HG02870 (cell line): ENCODE results near the gene NFASC.

Experiments
- ATAC-seq: cut with Tn5 transposase; IDR thresholded peaks from one replicate; pipeline ENCODE4 v1.9.1; 2021; ENCODE audit warnings: mild to moderate bottlenecking, moderate library complexity; ENCODE audit not compliant: unreplicated experiment

The NFASC gene

DNA sequence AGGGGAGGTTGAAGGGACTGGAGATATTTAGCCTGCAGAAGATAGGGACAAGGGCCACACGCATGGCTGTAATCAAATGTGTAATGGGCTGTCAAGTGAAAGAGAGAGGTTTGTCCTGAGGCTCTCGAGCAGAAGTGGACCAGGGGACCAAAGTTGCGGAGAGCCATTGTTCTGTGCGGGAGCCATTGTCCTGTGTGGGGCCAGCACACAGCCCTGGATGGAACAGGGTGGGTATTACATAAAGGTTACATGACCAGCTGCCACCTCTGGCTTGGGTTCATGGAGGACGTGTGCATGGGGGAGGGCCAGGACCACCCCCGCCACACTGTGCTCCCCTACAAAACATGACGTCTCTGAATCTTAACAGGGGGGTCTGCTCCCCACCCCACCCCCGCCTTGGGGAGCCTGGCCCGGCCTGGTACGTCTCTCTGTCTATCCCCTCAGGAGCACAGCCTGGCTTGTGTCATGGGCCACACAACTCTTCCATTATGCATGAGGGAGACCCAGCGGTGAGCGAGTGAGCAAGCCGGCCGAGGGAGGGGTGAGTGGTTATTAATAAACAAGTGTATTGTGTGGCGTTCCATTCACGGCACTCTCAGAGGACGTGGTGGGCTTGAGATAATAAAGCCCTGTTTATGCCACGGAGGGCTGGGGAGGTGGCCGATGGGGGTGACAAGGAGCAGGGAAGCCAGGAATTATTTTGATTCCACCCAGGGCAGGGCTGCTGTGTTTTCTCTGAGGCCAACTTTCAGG lies at the start of gene NFASC:
Gene NFASC (plus strand): TSS at position 703 of the 753 bp plus-strand sequence. CDS start 73,454 bp downstream, outside the sequence.
- no peak for ATAC-seq

DNA sequence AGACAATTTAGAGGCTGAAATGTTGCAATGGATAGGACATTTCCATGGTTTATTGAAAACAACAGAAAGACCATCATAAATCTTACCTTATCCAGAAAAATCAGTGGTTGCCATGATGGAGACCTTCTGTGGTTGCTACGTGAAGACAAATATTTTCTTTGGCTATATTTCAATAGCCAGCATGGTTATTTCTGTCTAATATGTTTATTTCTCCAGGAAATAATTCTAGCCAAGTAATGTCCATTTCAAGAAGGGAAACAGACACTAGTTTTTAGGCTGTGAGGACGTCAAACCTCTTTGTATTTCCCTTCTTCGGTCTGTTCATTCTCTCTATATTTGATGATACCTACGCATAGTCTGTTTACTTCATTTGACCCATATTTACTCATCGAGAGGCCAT lies 49.2 kb upstream of the NFASC start:
- ATAC-seq = no peak

DNA sequence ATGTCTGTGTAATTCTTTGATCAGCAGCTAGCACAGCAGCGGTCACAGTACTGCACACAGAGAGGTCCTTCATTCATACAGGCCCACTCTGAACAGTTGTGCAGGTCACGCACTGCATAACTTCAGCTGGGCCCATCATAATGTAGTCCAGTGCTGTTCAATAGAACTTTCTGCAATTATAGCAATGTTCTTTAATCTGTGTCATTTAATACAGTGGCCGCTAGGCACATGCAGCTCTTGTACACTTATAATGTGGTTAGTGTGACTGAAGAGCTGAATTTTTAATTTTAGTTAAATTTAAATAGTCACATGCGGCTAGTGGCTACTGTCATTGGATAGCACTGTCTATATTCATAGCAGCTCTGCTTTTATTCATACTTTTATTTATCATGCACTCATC lies 48.7 kb upstream of the NFASC start:
- no peak for ATAC-seq

DNA sequence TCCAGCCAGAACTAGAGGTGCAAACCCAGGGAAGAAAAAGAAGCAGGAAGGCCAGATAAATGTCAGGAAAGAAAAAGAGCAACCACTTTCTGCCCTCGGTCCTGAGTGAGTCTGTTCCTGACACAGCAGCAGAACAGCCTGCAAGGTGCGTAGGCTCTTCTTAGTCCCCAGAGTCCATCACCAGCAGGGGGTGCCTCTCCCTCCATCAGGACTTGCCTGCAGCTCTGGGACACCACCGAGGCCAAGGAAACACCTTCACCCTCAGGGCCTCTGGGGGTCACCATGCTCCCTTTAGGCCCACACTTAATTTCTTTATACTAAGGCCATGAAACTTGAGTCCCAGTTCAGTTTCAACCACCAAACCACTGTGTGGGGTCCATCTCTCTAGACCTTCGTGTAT lies 43.7 kb upstream of the NFASC start:
- ATAC-seq = no peak

DNA sequence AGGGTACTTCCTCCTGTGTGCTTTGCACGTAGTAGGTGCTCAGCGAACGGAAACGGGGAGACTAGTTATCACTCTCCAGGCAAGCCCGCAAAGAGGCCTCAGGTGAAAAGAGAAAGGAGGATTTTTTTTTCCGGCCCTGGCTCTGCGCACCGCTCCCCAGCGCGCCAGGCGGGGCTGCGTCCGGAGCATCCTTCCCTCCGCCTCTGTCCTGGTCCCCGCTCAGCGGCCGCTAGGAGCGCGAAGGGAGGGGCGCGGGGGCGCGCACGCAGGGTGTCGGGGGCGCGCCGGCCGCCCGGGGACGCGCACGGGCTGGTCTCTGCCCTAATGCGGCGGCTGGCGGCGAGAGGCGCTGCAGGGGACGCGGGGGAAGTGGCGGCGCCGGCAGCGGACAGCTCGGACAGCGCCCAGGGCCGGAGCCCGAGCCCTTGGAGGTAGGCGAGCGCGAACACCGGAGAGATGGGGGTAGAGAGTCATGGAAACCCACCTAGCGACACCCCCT lies 42.3 kb upstream of the NFASC start:
- no peak for ATAC-seq

DNA sequence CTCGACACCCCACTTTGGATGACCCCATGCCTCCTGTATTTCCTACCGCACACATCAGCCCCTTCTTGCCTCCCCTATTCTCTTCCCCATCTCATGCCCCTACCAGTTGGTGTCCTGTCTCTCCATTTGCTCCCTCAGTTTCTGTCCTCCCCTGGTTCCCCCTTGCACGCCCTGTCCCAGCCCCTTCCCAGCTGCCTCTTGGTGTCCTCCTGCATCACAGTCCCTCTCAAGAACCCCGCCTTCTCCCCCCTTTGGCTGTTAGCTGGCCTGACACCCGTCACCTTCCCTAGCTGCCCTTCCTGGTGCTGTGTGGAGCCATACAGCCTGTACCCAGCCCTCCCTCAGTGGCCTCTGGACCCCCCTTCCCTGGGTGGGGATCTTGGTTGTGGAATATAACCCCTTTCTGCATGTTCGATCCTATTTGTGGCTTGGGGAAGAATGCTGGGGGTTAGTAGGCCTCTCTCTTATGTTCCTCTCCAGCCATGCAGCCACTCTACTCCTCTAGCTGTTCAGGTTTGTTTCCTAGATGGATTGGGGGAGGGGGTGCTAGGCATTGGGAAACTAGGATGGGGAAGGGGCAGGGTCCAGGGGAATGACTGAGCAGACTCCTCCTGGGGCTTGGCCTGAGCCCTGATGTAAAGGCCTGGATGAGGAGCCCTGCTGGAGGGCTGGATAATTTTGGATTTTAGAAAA lies 41.4 kb upstream of the NFASC start:
- no peak for ATAC-seq

DNA sequence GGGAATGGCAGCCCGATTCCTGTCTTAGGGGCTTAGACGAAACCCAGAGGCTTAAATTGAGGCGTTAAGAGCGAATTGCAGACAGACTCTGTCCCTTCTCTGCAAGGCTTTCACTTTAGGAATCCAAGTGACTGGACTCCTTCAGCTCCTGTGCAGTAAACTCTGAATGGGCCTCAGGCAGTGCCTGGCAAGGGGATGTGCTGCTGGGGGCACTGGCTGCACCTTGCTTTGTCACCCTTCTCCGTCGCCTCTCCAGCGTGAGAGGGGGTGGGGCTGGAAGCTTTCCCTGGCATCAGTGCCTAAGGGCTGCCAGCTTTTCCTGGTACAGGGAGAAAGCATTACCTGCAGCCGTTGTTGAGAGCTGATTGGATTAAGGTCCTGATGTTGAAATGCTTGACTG lies 39.9 kb upstream of the NFASC start:
- ATAC-seq = no peak

DNA sequence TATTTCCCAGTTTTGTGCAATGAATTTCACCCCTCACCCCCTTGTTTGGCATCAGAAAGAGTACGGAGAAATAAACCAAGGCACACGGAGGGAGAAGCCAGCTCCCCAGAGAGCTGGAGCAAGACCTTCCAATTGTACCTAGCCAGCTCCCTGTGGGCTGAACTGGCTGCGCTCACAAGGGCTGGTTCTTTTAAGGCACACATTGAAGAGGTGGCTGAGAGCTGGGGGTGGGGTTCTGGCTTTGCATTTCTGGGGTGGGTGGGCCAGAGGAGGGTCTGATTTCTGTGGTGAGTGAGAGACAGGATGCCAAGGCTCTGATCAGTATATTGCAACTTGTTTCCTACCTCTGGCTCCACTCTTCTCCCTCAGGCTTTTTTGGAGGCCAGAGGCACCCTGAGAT lies 39.5 kb upstream of the NFASC start:
- no peak for ATAC-seq

DNA sequence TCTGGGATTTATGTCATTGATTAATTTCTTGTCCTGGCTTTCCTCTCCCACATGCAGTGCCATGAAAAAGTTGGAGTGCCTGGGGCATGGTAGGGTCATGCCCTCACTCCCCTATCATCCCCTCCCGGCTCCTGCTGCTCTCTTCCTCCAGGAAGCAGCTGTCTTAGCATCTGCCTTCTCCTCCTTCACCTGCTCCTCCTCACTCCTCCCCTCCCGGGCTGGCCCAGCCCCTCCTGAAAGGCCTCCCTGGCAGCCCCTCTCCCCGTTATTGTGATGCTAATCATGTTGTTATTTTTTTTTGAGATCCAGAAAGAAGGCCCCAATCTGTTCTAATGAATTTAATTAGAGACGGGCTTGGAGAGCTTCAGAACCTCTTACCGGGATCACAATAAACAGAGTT lies 36.3 kb upstream of the NFASC start:
- no peak for ATAC-seq

DNA sequence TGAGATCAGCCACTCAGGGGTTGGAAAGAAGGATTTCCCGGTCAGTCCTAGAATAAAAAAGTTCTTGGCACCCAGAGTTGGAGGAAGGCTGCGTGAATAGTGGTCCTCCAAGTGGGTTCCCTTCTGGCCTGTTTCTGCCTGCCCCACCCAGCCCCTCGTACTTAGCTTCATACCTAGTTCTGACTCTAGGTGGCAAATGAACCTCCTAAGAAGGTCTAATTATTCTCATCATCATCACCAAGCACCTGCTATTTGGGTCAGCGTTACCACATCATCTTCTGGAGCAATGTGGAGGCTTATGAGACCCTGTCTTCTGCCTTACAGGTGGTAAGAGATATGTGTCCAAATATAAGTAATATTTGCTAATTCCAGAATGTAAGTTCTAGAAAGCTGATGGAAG lies 35.9 kb upstream of the NFASC start:
- no peak for ATAC-seq

DNA sequence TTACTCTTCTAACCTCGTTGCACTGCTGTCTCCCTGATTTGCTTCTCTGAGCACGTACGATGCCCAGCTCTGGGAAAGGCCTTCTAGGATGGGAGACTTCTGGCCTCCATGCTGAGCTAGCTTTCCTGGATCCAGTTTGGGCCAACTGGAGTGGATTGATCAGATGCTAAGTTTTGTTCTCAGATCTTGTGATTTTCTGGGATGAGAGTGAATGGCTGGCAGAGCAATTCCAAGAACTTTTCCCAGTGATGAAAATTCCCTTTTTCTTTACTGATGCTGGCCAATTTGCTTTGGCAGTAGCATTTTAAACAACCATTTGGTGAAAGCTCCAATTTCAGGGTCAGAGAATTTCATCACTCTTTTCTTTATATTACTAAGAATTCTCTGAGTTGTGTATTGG lies 34.9 kb upstream of the NFASC start:
- ATAC-seq = no peak

DNA sequence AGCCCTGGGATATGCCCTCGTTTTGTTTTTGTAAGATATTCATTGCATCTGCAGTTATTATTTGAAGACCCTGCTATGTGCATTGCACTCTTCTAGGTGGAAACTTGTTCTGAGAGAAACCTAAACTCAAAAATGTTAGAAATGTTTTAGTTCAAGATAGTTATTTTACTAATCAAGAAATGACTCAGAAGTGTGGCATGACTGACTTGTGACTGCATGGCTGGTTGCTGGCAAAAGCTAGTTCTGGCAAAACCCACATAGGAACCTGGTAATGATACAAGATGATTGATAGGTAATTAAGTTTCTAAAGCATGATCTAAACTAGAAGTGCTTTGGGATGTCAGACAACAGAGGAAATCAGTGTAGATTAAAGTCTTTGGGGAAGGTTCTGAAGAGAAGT lies 33.8 kb upstream of the NFASC start:
- ATAC-seq = no peak

DNA sequence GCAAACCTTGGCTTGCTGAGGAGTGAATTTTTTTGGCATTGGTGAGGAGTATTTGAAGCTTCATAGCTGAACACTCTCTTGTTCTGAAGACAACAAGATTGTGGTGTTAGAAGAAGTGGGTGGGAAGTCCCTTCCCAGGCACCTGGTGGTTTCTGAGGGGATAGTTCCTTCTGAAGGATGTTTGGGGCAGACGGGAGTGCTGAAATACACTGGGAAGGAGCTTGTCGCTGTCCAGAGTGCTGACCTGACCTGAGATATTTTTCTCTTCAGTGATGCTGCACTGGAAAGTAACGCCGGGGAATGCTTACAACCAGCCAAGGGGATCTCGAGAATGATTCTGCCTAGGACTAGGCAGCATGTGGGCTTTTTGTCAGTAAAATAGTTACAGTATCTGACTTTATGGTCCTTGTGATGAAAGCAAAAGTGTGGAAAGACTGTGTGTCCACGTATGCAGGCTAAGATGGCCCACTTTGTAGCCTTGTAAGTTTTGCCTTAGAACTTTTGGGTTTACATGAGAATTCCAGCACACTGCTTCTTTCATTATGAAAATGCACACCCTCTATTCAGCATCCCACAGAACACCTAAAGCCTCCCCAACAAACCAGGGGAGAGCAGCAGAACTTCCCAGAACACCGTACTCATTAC lies 33.1 kb upstream of the NFASC start:
- no peak for ATAC-seq

DNA sequence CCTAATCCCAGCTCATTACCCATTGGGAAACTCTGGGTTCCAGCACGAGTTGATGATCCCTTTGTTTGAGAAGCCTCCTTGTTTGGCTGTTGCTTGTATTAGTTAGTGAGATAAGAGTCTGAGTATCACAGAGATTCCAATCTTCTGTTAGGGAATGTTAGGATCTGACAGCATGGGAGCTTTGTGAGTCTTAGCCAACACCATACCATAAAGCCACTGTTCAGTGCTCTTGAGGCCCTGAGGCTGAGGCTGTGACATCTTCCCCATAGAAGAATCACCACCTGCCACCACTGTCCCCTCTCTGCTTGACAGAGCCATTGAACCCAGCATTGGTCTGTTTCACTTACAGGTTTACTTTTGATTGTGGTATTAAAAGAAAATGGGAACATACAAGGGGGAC lies 29.3 kb upstream of the NFASC start:
- no peak for ATAC-seq

DNA sequence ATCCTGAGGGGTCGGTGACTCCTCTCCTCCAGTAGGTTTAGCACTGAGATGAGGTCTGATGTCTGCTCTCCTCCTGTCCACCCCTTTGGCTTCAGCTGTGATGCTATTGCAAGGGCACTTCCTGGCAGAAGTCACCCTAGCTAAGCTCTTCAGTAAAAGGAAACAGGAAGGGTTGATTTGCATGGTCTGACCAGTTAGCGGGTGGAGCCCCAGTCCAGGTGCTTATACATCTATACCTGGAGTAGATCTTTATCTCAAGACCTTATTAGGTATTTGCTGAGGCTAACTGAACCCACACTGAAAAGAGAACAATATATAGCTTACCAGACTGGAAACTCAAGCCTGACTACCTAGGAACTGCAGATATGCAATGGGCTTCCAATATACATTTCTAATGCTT lies 28.9 kb upstream of the NFASC start:
- no peak for ATAC-seq

DNA sequence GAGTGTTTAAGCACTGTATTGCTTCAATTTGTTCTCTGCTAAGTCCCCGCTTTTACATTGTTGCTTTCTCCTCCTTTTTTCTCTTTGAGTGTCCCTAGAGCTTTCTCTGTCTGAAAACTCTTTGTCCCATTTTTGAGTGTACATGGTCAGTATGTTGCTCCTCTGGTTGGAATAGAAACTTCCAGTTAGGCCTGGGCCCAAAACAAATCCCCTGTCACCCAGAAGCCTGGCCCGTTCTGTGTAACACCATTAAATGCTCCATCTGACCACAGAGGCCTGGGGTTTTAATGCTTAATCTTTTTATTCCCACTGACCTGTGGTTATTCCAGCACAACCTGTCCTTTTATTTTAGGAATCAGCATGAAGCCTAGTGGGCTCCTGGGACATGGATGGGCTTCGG lies 28.3 kb upstream of the NFASC start:
- ATAC-seq = no peak

DNA sequence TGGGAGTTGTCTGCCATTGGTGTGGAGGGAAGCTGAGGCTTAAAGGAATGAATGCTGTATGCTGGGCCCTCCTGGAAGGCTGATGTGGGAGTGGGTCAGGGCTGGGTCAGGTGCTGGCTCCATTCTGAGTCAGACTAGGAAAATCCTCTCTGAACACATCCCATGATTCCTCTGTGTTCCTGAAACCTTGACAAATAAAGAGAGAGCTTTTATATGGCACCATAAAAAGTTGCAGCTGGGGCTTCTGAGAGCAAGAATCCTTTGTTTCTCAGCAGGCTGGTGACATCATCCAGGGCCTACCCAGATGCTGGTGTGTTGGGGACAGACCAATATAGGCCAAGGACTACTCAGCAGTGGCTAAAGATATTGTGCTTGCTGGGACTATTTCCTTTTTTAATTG lies 27.8 kb upstream of the NFASC start:
- no peak for ATAC-seq

DNA sequence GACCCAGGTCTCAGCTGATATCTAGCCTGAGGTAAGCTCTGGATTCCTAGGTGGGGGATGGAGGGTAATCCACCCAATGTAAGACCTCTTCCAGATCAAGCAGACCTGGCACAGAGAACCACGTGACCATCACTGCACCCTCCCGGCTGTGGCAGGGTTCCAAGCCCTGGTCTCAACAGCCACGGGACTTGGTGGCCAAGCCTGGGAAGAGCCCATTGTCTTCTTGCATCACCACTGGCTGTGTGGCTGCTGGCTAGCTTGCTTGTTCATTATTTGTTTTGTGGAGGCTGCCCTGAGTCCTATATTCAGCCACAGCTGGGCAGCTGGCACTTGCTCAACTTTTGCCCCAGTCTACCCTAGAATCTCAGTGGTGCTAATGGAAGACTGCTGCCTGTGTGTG lies 24.1 kb upstream of the NFASC start:
- ATAC-seq = no peak

DNA sequence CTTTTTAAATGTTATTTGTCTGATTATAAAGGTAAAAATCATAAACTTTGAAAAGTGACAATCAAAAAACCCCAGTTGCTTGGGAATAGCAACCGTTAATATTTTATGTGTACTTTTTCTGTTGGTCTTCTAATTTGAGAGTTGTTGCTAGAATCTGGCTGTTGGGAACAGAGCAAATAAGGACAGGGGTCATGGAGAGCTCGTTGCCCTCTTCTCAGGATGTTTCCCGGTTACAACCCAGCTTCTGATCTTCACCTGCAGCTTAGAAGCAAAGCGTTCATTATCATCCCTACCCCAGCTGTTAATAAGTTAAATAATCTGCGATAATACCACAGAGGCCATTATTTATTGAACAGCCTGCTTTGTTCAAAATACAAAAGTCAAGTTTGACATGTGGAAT lies 22.1 kb upstream of the NFASC start:
- no peak for ATAC-seq

DNA sequence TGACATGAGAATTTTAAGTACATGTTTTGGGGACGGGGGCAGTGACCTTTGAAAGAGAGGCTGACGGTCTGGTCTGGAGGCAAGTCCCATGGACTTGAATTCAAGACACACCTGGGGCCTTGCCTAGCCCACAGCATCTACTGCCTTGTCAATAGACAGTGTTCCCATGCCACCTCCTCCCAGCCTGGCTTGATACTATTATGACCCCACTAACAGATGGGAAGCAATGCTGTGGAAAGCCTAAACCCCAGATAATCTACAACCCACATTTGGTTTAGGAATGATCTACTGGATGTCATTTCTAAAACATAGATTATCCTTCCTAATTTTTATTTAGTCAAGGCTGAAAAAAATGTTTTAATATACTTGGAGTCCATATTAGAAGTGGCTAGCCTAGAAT lies 17.8 kb upstream of the NFASC start:
- no peak for ATAC-seq

DNA sequence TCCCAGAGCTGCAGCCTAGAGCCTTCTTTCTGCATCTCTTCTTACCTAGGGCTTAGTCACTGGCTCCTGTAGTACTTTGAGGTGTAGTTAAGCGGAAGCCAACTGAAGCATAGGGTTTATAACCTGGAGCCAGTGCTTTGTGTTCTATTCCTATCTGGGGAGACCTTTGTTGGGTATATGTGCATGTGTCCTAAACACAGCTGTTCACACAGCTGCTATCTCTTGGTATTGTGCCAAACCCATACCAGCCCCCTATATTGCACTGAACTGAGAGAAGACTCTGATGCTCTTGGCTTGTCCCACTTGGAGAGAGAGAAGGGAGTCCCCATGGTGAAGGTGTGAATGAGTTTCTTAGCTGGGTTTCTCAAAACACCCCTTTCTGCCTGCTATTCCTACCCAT lies 17.2 kb upstream of the NFASC start:
- ATAC-seq = no peak

DNA sequence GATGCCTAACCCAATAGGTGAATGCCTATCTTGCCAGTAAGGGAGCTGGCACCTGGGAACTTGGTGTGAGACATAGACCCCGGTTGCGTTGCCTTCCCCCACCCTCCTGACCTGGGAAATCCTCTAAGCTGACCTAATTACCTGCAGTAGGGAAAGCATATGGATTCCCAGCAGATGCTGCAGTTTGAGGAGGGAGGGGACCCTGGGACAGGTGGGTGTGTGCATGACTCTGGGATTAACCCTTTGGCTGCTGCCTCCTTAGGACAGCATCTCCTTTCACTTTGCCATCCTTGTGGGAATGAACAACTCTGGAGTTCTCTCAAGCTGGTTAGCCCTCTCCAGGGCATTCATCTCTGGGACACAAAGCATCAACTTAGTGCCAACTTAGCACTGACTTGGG lies 16.4 kb upstream of the NFASC start:
- no peak for ATAC-seq
